ENCODE data around the gene SDK2.

SDK2 gene

GRCh38 chr17:73605444-73605843 is 38.8 kb downstream of the SDK2 start:
- DNase-seq = no peak

GRCh38 chr17:73604476-73604875 is 39.8 kb downstream of the SDK2 start:
- DNase-seq = no peak

GRCh38 chr17:73603971-73604370 is 40.3 kb downstream of the SDK2 start:
- no peak for DNase-seq

- no peak for DNase-seq
Observed at GRCh38 chr17:73600103-73600871, 44.0 kb downstream of the SDK2 start.

GRCh38 chr17:73599599-73599998 is 44.6 kb downstream of the SDK2 start:
- no peak for DNase-seq

GRCh38 chr17:73598212-73598611 is 46.0 kb downstream of the SDK2 start:
- no peak for DNase-seq

DNA sequence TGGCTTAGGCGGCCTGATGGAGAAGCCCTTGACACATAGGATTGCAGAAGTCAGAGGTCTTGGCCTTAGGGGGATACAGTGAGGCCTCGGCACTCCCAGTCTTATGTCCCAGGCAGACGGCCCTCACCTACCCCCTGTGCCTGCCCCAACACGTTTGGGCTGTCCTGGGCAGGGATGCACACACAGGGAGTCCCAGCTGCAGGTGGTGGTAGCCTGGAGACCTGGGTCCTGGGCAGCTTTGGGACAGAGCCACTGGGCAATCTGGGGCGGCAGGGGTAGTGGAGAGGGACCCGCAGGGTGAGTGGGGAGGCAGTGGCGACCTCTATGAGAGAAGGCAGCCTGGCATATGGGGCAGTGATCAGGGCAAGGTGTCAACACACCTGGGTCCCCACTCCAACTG is 48.3 kb downstream of the SDK2 start:
- DNase-seq = no peak

DNA sequence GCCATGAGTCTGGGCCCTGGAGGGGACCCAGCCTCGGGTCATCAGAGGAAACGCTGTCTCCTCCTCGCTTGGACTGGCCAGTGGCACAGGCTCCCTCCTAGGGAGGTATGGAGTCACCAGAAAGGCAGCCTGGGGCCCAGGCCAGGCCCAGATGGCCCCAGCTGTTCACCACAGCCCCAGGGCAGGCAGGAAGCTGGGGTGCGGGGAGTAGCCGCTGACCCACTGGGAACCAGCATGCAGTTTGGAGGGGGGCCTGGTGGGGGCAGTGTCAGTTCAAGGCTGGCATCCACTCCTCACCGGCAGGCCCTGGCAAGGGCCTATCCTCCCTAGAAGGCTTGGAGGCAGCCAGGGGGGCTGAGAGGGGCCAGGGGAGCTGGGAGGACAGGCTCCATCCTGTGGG is 48.8 kb downstream of the SDK2 start:
- DNase-seq = no peak

DNA sequence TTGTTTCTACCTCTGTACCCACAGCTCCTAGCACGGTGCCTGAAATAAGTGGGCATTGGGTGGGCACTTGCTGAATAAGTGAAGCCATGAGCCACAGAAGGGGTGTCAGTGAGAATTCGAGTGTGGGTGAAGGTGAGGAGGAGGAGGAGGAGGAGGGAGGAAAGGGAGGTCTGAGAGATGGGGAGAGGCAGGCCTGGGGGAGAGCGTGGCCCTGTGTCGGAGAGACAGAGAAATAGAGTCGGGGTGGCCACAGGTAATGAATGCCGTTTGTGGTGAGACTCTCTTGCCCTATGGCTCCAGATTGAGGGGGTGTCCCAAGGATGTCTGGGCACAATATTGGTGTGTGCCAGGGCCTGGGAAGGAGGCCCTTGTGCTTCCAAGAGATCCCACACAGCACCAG is 49.2 kb downstream of the SDK2 start:
- DNase-seq = no peak

- no peak for DNase-seq
Observed at GRCh38 chr17:73594598-73594997, 49.6 kb downstream of the SDK2 start.

- no peak for DNase-seq
Observed at GRCh38 chr17:73594025-73594424, 50.2 kb downstream of the SDK2 start.

DNA sequence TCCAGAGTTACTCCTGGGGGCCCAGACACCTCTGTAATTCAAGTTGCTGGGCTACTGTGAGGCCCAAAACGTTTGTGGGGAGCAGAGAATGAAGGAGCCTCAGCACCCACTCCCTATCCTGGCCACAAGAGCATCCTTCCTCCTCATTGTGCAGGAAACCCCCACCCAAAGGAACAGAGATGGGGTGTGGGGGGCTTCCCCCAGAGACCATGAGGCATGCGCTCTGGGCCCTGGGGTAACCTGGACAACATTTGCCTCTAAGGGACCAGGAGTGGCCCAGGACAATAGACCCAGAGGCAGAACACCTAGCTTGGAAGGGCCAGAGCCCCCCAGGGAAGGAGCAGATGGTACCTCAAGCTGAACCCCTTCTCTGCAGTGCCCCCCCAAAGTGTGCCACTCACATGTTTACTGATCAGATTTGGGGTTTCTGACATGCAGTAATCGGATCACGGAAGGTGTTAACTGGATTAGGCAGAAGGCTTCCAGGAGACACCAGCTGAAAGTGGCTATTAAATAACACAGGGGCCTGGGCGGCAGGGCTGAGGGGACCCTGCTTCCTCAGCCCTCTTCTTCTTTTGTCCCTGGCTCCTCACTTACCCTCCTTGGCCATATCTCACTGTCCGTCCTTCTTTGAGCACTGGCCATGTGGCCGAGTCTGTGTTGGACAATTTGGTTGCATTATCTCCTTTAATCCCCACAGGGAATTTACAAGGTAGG is 50.8 kb downstream of the SDK2 start:
- DNase-seq = no peak

DNA sequence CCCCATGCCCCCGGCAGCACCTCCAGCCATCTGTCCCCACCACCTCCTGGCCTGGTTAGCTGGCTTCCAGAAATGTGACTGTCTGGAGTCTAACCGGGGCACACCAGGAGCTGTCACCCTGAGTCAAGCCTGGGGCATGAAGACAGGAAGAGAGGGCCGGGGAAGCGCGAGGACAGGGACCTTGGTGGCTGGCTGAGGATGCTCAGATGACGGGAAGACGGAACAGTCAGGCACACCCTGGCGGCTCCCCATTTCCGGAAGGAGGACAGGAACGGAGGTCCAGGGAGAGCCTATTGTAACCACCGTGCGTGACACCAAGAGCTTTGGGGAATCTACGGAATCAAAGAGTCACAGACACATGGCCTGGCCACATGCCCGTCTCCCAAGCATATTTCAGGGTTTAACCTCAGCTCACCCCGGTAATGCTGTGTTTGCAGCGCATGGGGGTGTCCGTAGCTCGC is 51.7 kb downstream of the SDK2 start:
- DNase-seq = no peak

- no peak for DNase-seq
Observed at GRCh38 chr17:73592079-73592415, 52.2 kb downstream of the SDK2 start.

DNA sequence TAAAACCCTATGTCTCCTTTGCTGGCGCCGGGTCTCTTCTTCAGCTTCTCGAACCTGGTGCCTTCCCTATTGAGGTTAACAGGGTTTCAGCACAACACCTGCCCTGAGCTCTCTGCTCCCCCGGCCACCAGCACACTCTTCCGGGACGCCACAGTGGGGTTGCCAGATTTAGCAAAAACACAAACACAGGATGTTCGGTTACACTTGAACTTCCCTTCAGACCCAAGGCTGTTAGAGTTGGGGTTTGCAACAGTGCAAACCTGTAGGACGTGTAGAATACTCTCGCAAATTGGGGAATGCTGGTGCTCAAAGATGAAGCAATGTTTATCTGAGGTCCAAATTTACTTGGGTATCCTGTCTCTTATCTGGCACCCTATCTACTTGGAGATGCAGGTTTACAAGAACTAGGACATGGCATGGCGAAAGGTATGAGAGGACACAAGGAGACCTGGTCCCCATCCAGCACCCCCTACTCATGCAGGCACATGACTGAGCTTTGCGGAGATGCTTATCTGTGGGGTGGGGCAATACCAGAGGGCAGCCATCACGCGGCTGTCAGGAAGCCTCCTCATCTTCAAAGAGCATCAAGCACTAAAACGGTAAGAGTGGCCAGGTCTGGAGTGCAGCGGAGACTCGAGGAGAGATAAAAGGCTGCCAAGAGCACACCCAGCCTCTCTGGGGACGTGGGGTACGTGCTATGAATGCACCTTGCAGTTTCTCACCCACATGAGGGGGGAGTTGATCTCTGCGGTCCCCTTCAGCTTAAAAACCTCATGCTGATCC is 52.8 kb downstream of the SDK2 start:
- DNase-seq = peak; percentile 51

GRCh38 chr17:73589363-73589980 is 54.8 kb downstream of the SDK2 start:
- no peak for DNase-seq

DNA sequence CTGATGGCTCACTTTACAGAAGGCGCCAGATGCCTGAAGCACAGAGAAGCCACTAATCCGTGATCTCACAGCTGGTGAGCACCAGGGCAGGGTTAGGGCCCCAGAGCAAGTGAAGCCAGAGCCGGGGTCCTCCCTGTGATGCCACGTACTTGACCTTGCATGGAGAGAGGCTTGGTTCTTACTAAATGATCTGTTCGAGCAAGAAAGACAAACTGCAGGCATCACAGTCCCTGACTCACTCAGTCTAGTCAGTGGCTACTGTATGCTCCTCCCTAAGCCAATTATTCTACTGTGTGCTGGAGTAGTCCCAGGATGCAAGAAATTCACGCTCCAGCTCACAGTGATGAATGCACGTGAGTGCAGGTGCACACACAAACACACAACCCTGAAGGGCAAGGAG is 55.4 kb downstream of the SDK2 start:
- DNase-seq = no peak

GRCh38 chr17:73588301-73588846 is 55.9 kb downstream of the SDK2 start:
- DNase-seq = no peak

DNA sequence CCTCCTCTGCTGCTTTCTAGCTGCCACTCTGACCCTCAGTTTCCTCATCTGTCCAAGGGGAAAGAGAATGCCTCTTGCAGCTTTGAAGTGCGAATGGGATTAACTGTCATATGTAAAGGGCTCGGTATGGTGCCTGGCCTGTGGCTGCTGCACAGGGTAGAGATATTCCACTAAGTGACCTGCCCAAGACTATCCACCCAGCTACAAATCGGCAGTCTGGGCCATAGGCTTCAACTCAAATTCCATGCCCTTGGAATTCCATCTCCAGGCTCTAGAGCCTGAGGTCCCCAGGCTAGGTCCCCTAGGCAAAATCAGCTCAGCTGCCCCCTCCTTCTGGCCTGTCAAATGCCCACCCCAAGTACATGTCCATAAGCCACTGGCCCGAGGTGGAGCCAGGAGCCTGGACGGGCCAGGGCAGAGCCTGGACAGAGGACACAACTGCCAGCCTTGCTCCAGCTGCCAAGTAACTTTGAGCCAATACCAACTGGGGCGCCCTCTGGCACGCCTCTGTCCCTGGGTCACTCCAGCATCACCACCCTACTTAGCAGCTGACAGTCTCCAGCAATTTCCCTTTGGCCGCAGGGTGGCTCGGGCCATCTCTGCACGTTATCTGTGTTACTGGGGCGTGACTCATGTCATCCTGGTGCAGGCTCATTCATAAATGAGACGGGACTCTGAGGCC is 57.2 kb downstream of the SDK2 start:
- DNase-seq = no peak

GRCh38 chr17:73586275-73586832 is 57.9 kb downstream of the SDK2 start:
- DNase-seq = no peak

DNA sequence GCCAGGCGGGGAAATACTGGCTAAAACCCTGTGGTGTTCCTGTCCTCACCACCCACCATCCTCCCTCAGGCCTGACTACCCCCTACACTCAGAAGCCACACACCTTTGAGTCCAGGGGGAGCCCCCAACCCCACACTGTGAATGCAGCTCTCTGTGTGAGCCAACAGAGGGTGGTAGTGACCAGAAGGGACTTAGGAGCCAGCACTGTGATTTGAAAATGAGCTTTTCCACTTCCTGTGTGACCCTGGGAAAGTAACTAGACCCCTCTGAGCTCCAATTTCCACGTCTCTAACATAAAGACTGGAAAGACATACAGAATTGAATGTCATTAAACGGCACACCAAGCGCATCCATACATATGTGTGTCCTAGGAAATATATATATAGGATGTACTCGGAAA is 58.7 kb downstream of the SDK2 start:
- no peak for DNase-seq

DNA sequence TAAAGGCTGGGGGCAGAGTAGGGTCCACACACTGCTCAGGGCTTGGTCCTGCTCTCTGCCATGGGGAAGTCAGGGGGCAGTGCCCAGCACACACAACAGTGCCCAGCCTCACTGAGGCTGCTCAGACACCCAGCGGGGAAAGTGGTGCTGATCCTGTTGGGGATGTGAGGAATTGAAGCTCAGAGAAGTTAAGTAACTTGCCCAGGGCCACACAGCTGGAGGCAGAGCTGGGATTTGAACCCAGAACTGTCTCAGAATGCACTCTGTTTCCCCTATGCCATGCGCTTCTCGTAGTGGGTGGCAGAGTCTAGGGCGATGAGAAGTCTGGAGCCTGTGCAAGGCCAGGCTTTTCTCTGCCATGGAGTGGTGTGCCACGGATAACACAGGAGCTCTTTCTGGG is 59.3 kb downstream of the SDK2 start:
- DNase-seq = no peak

All from activated CD4-positive, alpha-beta T cell treated with anti-CD3 and anti-CD28 coated beads, Interleukin-2, amount 50 U/mL, for 16 hours (primary cell).